B cell (primary cell): ENCODE results near the gene FRMD3.

Experiments
- CTCF ChIP-seq: fragments of 200-600 bp; IDR thresholded peaks from one replicate; pipeline ENCODE4 v1.8.0; 2022; ENCODE audit warnings: antibody characterized with exemption, mild to moderate bottlenecking
- EZH2 ChIP-seq: IDR thresholded peaks from 2 replicates; pipeline ENCODE4 v1.6.1; 2012; ENCODE audit warnings: borderline replicate concordance, low read depth, mild to moderate bottlenecking, moderate library complexity, low read length; ENCODE audit not compliant: insufficient read depth, poor library complexity, severe bottlenecking

GRCh38 chr9:83521011-83521410, 17.2 kb downstream of the FRMD3 start:
- TF ChIP-seq CTCF (no peak), EZH2 (no peak)
